H1 (cell line): Measurements from ENCODE around the gene SPOCK3. TPM values are rescaled to one million over a fixed set of nuclear protein-coding genes. Genes with fewer than 3 reads are reported as not detected.

Experiments
- CTCF ChIA-PET: fragments of 300-600 bp; sonication (Branson Sonifier 250); formaldehyde crosslinking; loops from one replicate; lab custom pipeline; 2021; ENCODE audit not compliant: partially characterized antibody; lab: Charles Lee
- POLR2A ChIA-PET: fragments of 300-600 bp; sonication (Branson Sonifier 250); formaldehyde crosslinking; loops from one replicate; lab custom pipeline; 2021; ENCODE audit warnings: inconsistent platforms; ENCODE audit not compliant: partially characterized antibody; lab: Charles Lee
- DNase-seq, 2 experiments: peaks; one replicate each; pipeline versions ENCODE4 v3.0.0 to v3.0.0-alpha.2; 2010 to 2022; ENCODE audit warnings: low spot score in 2 of 2, low read depth in 1 of 2, mixed read lengths in 1 of 2
- FAIRE-seq: peaks from 2 replicates; lab custom pipeline; 2011; peaks lifted over from hg19 to GRCh38; lab: Jason Lieb, UNC
- H2AFZ ChIP-seq: 2 replicates; pipeline ENCODE4 v1.8.1; 2012; ENCODE audit warnings: low read length, inconsistent platforms
- H2AK5ac ChIP-seq: 2 replicates; pipeline ENCODE4 v1.6.1; 2013; ENCODE audit warnings: low read depth, low read length
- H2BK120ac ChIP-seq: replicated peaks from 2 replicates; pipeline ENCODE3; 2013; ENCODE audit warnings: low read depth, low read length, inconsistent platforms
- H2BK12ac ChIP-seq: 2 replicates; pipeline ENCODE4 v1.6.1; 2013; ENCODE audit warnings: low read depth, low read length
- H2BK15ac ChIP-seq: 2 replicates; pipeline ENCODE4 v1.6.1; 2013; ENCODE audit warnings: low read length
- H2BK20ac ChIP-seq: 2 replicates; pipeline ENCODE4 v1.6.1; 2013; ENCODE audit warnings: low read length
- H2BK5ac ChIP-seq: 2 replicates; pipeline ENCODE4 v1.6.1; 2013; ENCODE audit warnings: low read depth, low read length
- H3K14ac ChIP-seq: 2 replicates; pipeline ENCODE4 v1.6.1; 2013; ENCODE audit warnings: inconsistent platforms; ENCODE audit not compliant: insufficient read length
- H3K18ac ChIP-seq: 2 replicates; pipeline ENCODE4 v1.6.1; 2013; ENCODE audit warnings: low read length; ENCODE audit errors: extremely low read depth
- H3K23ac ChIP-seq: 2 replicates; pipeline ENCODE4 v1.6.1; 2013; ENCODE audit warnings: inconsistent platforms; ENCODE audit not compliant: insufficient read length
- H3K23me2 ChIP-seq: 2 replicates; pipeline ENCODE4 v1.6.1; 2013; ENCODE audit warnings: low read depth, low read length
- H3K27ac ChIP-seq: 2 replicates; pipeline ENCODE4 v1.6.1; 2011; ENCODE audit warnings: low read depth, low read length, inconsistent platforms
- H3K27me3 ChIP-seq, 4 experiments: replicated peaks in 1 of 4; 1 replicate in 1 of 4; 2 replicates in 3 of 4; pipeline versions ENCODE4 v1.6.1 to v1.8.1; 2011 to 2013; ENCODE audit warnings: low read length in 3 of 4, mild to moderate bottlenecking in 3 of 4, inconsistent platforms in 2 of 4, mixed read lengths in 2 of 4, moderate library complexity in 1 of 4; ENCODE audit not compliant: control insufficient read depth in 3 of 4, insufficient read depth in 3 of 4; ENCODE audit errors: extremely low read depth in 1 of 4
- H3K36me3 ChIP-seq, 4 experiments: 2 replicates each; pipeline versions ENCODE4 v1.6.1 to v1.8.1; 2011 to 2013; ENCODE audit warnings: mild to moderate bottlenecking in 4 of 4, low read length in 3 of 4, moderate library complexity in 2 of 4, control low read depth in 1 of 4, inconsistent platforms in 1 of 4; ENCODE audit not compliant: insufficient read depth in 4 of 4, control insufficient read depth in 2 of 4
- H3K4ac ChIP-seq: replicated peaks from 2 replicates; pipeline ENCODE3; 2013; ENCODE audit warnings: low read length, low read depth, mixed read lengths, inconsistent platforms; ENCODE audit not compliant: insufficient read length
- H3K4me1 ChIP-seq, 4 experiments: replicated peaks in 1 of 4; 1 replicate in 1 of 4; 2 replicates in 3 of 4; pipeline versions ENCODE4 v1.6.1 to v1.8.1; 2011 to 2013; ENCODE audit warnings: low read length in 3 of 4, inconsistent platforms in 2 of 4, mixed read lengths in 1 of 4; ENCODE audit not compliant: insufficient read depth in 4 of 4, control insufficient read depth in 3 of 4
- H3K4me2 ChIP-seq, 2 experiments: 2 replicates each; pipeline versions ENCODE4 v1.6.1 to v1.8.1; 2011 to 2013; ENCODE audit warnings: low read depth in 2 of 2, low read length in 2 of 2, control low read depth in 1 of 2, inconsistent platforms in 1 of 2, mild to moderate bottlenecking in 1 of 2; ENCODE audit not compliant: insufficient read depth in 1 of 2
- H3K4me3 ChIP-seq, 4 experiments: fragments of 200-600, 300-600 bp in 1 of 4; sonication (generic), shearing (Covaris generic), sonication (Bioruptor Twin) in 1 of 4; 2 replicates each; pipeline versions ENCODE4 v1.5.1 to v1.8.1; 2011 to 2016; ENCODE audit warnings: low read length in 4 of 4, low read depth in 3 of 4, control low read depth in 2 of 4, inconsistent platforms in 2 of 4, mild to moderate bottlenecking in 2 of 4, mixed read lengths in 1 of 4, moderate library complexity in 1 of 4; ENCODE audit not compliant: insufficient read depth in 2 of 4; ENCODE audit errors: extremely low read depth in 1 of 4
- H3K56ac ChIP-seq: replicated peaks from 2 replicates; pipeline ENCODE3; 2013; ENCODE audit warnings: low read depth, mild to moderate bottlenecking, mixed read lengths, low read length, inconsistent platforms; ENCODE audit not compliant: insufficient read length
- H3K79me1 ChIP-seq: 2 replicates; pipeline ENCODE4 v1.6.1; 2013; ENCODE audit warnings: low read depth, low read length, control low read depth
- H3K79me2 ChIP-seq, 2 experiments: 2 replicates each; pipeline versions ENCODE4 v1.6.1 to v1.8.1; 2012 to 2013; ENCODE audit warnings: low read length in 2 of 2, mild to moderate bottlenecking in 2 of 2, inconsistent platforms in 1 of 2; ENCODE audit not compliant: insufficient read depth in 2 of 2, control insufficient read depth in 1 of 2
- H3K9ac ChIP-seq, 4 experiments: replicated peaks in 1 of 4; 1 replicate in 1 of 4; 2 replicates in 3 of 4; pipeline versions ENCODE4 v1.6.1 to v1.8.1; 2011 to 2013; ENCODE audit warnings: low read depth in 3 of 4, low read length in 3 of 4, control low read depth in 2 of 4, mild to moderate bottlenecking in 2 of 4, moderate library complexity in 2 of 4, inconsistent platforms in 1 of 4; ENCODE audit errors: extremely low read depth in 1 of 4
- H3K9me3 ChIP-seq, 2 experiments: 2 replicates each; pipeline versions ENCODE4 v1.6.1 to v1.8.1; 2012 to 2013; ENCODE audit warnings: mild to moderate bottlenecking in 2 of 2, moderate library complexity in 2 of 2, control low read depth in 1 of 2, inconsistent platforms in 1 of 2, low read depth in 1 of 2, low read length in 1 of 2, mixed read lengths in 1 of 2; ENCODE audit not compliant: insufficient read depth in 2 of 2
- H4K20me1 ChIP-seq, 2 experiments: replicated peaks in 1 of 2; 2 replicates each; pipeline versions ENCODE3 to v1.8.1; 2011 to 2013; ENCODE audit warnings: inconsistent platforms in 2 of 2, low read length in 2 of 2, mild to moderate bottlenecking in 1 of 2; ENCODE audit not compliant: insufficient read depth in 2 of 2, control insufficient read depth in 1 of 2
- H4K5ac ChIP-seq: 2 replicates; pipeline ENCODE4 v1.6.1; 2013; ENCODE audit warnings: low read length, low read depth, mixed read lengths, inconsistent platforms; ENCODE audit not compliant: insufficient read length
- H4K8ac ChIP-seq: 2 replicates; pipeline ENCODE4 v1.8.0; 2013; ENCODE audit warnings: mild to moderate bottlenecking, moderate library complexity, low read length, inconsistent platforms; ENCODE audit not compliant: insufficient read depth; ENCODE audit errors: extremely low read depth
- H4K91ac ChIP-seq: replicated peaks from 2 replicates; pipeline ENCODE3; 2013; ENCODE audit warnings: low read length, mixed read lengths, inconsistent platforms; ENCODE audit not compliant: insufficient read length
- CBX5 ChIP-seq: fragments of 300-800, 300-1000 bp; sonication (generic); IDR thresholded peaks from 2 replicates; pipeline ENCODE4 v1.7.1; 2016; ENCODE audit warnings: antibody characterized with exemption, low read length, low read depth
- CREB1 ChIP-seq: IDR thresholded peaks from 2 replicates; pipeline ENCODE4 v1.6.1; 2012; ENCODE audit warnings: inconsistent platforms
- EP300 ChIP-seq, 2 experiments: IDR thresholded peaks; 1 replicate in 1 of 2; 2 replicates in 1 of 2; pipeline ENCODE4 v1.6.1; 2011 to 2012; ENCODE audit warnings: low read depth in 2 of 2, low read length in 2 of 2, mild to moderate bottlenecking in 2 of 2, borderline replicate concordance in 1 of 2, inconsistent platforms in 1 of 2, moderate library complexity in 1 of 2
- FOSL1 ChIP-seq: IDR thresholded peaks from 2 replicates; pipeline ENCODE4 v1.6.1; 2011; ENCODE audit warnings: mild to moderate bottlenecking, low read depth, low read length, moderate library complexity; ENCODE audit not compliant: insufficient read depth
- MAFK ChIP-seq: IDR thresholded peaks from 2 replicates; pipeline ENCODE4 v1.6.1; 2012; ENCODE audit warnings: low read depth, mild to moderate bottlenecking, improper control_type of control experiment, low read length
- POLR2AphosphoS5 ChIP-seq: IDR thresholded peaks from 2 replicates; pipeline ENCODE4 v1.6.1; 2011; ENCODE audit warnings: low read depth, low read length
- SAP30 ChIP-seq: fragments of 300-600 bp; sonication (generic); IDR thresholded peaks from 2 replicates; pipeline ENCODE4 v1.7.1; 2012; ENCODE audit warnings: low read length, moderate library complexity, mild to moderate bottlenecking, inconsistent platforms; ENCODE audit not compliant: insufficient read depth, insufficient replicate concordance
- SP4 ChIP-seq: IDR thresholded peaks from 2 replicates; pipeline ENCODE4 v1.6.1; 2012; ENCODE audit warnings: low read length, inconsistent platforms
- SRF ChIP-seq: IDR thresholded peaks from 2 replicates; pipeline ENCODE4 v1.6.1; 2011; ENCODE audit warnings: mild to moderate bottlenecking, low read depth, low read length, moderate library complexity
- SUZ12 ChIP-seq: fragments of 200-600 bp; sonication (generic); IDR thresholded peaks from 2 replicates; pipeline ENCODE4 v1.6.1; 2012; ENCODE audit warnings: mild to moderate bottlenecking, inconsistent platforms, low read length, moderate library complexity, mixed read lengths
- TBP ChIP-seq: IDR thresholded peaks from 2 replicates; pipeline ENCODE4 v1.6.1; 2011; ENCODE audit warnings: low read depth, low read length, improper control_type of control experiment
- TCF12 ChIP-seq: IDR thresholded peaks from 2 replicates; pipeline ENCODE4 v1.6.1; 2011; ENCODE audit warnings: low read depth, mild to moderate bottlenecking, low read length
- WGBS, 2 experiments: shearing (Covaris generic) in 1 of 2; methylation state at CpG; one replicate each; pipeline versions ENCODE4 v1.1.6 to v1.1.7; 2013 to 2015; ENCODE audit warnings: low lambda C conversion rate in 2 of 2, mixed read lengths in 2 of 2, inconsistent platforms in 1 of 2, low coverage in 1 of 2, missing lambda C conversion rate in 1 of 2; ENCODE audit not compliant: insufficient replicate concordance in 2 of 2, insufficient coverage in 1 of 2, insufficient read length in 1 of 2; ENCODE audit errors: extremely low coverage in 1 of 2, missing lambda C conversion rate in 1 of 2; 5-methylcytosine and 5-hydroxymethylcytosine counted together
- polyA plus RNA-seq, 7 experiments: library from polyadenylated mRNA; depleted of rRNA in 3 of 7; stranded (reverse) in 5 of 7; unstranded in 2 of 7; fragments of >200 nt in 5 of 7; fragments of 200-250 nt in 2 of 7; gene quantifications; 1 replicate in 5 of 7; 2 replicates in 1 of 7; 4 replicates in 1 of 7; pipeline versions ENCODE4 v1.2.1 to v1.2.3, GENCODE V29; 2011 to 2013; ENCODE audit warnings: missing spikeins in 2 of 7, mixed read lengths in 2 of 7
- total RNA-seq: library from RNA; stranded (reverse); fragmentation: NEBNext Ultra II Directional; extraction: Animal tissue kit (Norgen Biotek cat#: 25700); gene quantifications from 2 replicates; pipeline ENCODE4 v1.2.1, GENCODE V29; 2021
- TF ChIP-seq, protein P1 (sequence below), 3 experiments: IDR thresholded peaks; 1 replicate in 2 of 3; 2 replicates in 1 of 3; pipeline versions ENCODE4 v1.5.1 to v1.6.1; 2011; ENCODE audit warnings: low read length in 3 of 3, mild to moderate bottlenecking in 3 of 3, inconsistent platforms in 2 of 3, low read depth in 1 of 3, moderate library complexity in 1 of 3; ENCODE audit not compliant: insufficient read depth in 1 of 3; ENCODE audit errors: control extremely low read depth in 1 of 3

The SPOCK3 gene
- total and polyA plus RNA-seq, 2 of the 8 experiments (the other 6 are each of a cell fraction or from before 2014, with no cell fraction given) = 0.14 to 0.60 TPM

DNA sequence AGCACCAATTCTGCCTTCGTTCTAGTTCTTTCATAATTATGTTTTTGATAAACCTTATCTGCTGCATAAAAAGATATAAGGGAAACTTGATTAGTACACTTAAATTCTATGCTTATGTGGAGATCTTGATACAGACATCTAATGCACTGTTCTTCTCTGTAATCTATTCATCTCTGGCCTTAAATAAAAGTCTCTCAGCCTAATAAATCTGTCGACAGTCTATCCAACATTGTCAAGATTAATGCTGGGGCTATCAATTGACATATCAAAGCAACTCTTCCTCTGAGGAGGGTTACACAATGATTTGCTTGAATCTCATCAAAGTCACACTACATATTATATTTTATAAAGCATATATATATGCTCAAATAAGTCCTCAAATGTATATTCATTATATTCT lies 545.5 kb downstream of the SPOCK3 start:
- no peak overlapping the region for H2BK15ac ChIP-seq
- H4K8ac ChIP-seq = no peak overlapping the region
- no peak overlapping the region for H3K4me2 ChIP-seq
- ChIA-PET CTCF (no interaction called here), POLR2A (no interaction called here)
- H3K23ac ChIP-seq = no peak overlapping the region
- no peaks in the 10 kb centered on the region for H3K79me2 ChIP-seq
- no peaks in the 10 kb centered on the region for H3K9me3 ChIP-seq
- no peak overlapping the region for H3K27ac ChIP-seq
- no peaks in the 10 kb centered on the region for H3K23me2 ChIP-seq
- H3K36me3 ChIP-seq = no peaks in the 10 kb centered on the region
- H3K4me3 ChIP-seq = no peak overlapping the region
- no peak overlapping the region for H2AK5ac ChIP-seq
- no peak overlapping the region for H4K5ac ChIP-seq
- H3K79me1 ChIP-seq = no peaks in the 10 kb centered on the region
- H2AFZ ChIP-seq = no peak overlapping the region
- H3K18ac ChIP-seq = no peak overlapping the region
- no peak overlapping the region for H2BK20ac ChIP-seq
- DNase-seq (no peak), FAIRE-seq (no peak)
- no peak overlapping the region for H4K91ac ChIP-seq
- no peaks in the 10 kb centered on the region for H4K20me1 ChIP-seq
- H2BK12ac ChIP-seq = no peak overlapping the region
- no peak overlapping the region for H3K14ac ChIP-seq
- H3K4me1 ChIP-seq = peaks cover 0 to 4% (median 0%) of the 10 kb centered on the region in 4 experiments; a peak in 1 of 7 replicates
- 90% methylated on average over 2 of the region's 2 CpGs; no CpG with 5 or more reads in 1 of the 2 experiments for WGBS, 2 experiments
- no peaks in the 10 kb centered on the region for H3K27me3 ChIP-seq
- H3K56ac ChIP-seq = no peak overlapping the region
- no peak overlapping the region for H3K9ac ChIP-seq
- no peak overlapping the region for H2BK120ac ChIP-seq
- H3K4ac ChIP-seq = no peak overlapping the region
- no peak overlapping the region for H2BK5ac ChIP-seq
- TF ChIP-seq MAFK = no peak
- TF ChIP-seq, protein P1, sequence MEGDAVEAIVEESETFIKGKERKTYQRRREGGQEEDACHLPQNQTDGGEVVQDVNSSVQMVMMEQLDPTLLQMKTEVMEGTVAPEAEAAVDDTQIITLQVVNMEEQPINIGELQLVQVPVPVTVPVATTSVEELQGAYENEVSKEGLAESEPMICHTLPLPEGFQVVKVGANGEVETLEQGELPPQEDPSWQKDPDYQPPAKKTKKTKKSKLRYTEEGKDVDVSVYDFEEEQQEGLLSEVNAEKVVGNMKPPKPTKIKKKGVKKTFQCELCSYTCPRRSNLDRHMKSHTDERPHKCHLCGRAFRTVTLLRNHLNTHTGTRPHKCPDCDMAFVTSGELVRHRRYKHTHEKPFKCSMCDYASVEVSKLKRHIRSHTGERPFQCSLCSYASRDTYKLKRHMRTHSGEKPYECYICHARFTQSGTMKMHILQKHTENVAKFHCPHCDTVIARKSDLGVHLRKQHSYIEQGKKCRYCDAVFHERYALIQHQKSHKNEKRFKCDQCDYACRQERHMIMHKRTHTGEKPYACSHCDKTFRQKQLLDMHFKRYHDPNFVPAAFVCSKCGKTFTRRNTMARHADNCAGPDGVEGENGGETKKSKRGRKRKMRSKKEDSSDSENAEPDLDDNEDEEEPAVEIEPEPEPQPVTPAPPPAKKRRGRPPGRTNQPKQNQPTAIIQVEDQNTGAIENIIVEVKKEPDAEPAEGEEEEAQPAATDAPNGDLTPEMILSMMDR (IDR thresholded peaks at IDR 0.05; ENCODE audit: control extremely low read depth in 1 of 3, insufficient read depth in 1 of 3, low read depth in 1 of 3, low read length in 3 of 3) = no peak
- TF ChIP-seq TBP = no peak
- no peak for TF ChIP-seq EP300 (IDR thresholded peaks at IDR 0.05; ENCODE audit: borderline replicate concordance in 1 of 2, low read depth in 2 of 2, low read length in 2 of 2)
- TF ChIP-seq SP4 = no peak
- TF ChIP-seq SUZ12 = no peak
- no peak for TF ChIP-seq FOSL1
- no peak for TF ChIP-seq TCF12
- no peak for TF ChIP-seq POLR2AphosphoS5
- no peak for TF ChIP-seq SRF
- no peak for TF ChIP-seq SAP30
- no peak for TF ChIP-seq CREB1
- TF ChIP-seq CBX5 = no peak
